Measurements from ENCODE around the gene E4F1. TPM values are rescaled to one million over a fixed set of nuclear protein-coding genes. Genes with fewer than 3 reads are reported as not detected.
A peak's percentile ranks its signal among the peaks of the same experiment; 100 is the strongest.

Gene E4F1
- total and polyA plus RNA-seq, 2 of the 13 experiments (the other 11 are each of a cell fraction or from before 2014, with no cell fraction given) = 13.8 to 19.5 TPM

- TF ChIP-seq TFDP1 (CRISPR knock-in tag; IDR thresholded peaks at IDR 0.05; ENCODE audit: borderline replicate concordance) (peak; percentile 97), ZNF546 (CRISPR knock-in tag; conservative IDR thresholded peaks at IDR 0.05) (peak; percentile 87; the same call in 1 of the 2 replicates), ZNF670 (CRISPR knock-in tag; IDR thresholded peaks at IDR 0.05; ENCODE audit: borderline replicate concordance) (peak; percentile 85; the same call in 1 of the 2 replicates), RBM22 (optimal IDR thresholded peaks at IDR 0.05; ENCODE audit: low read length) (no peak), ZNF598 (CRISPR knock-in tag; IDR thresholded peaks at IDR 0.05; ENCODE audit: borderline replicate concordance) (no peak), THRA (CRISPR knock-in tag; IDR thresholded peaks at IDR 0.05; ENCODE audit: borderline replicate concordance) (0 out of 2 replicates have a peak, but pooled peaks have one; percentile 63), PTBP1 (IDR thresholded peaks at IDR 0.05; ENCODE audit: low read depth, low read length, poor library complexity, severe bottlenecking) (no peak), ZSCAN22 (CRISPR knock-in tag; IDR thresholded peaks at IDR 0.05) (no peak; the same call in 1 of the 2 replicates), ZFY (CRISPR knock-in tag; IDR thresholded peaks at IDR 0.05) (peak; percentile 98), ZNF737 (CRISPR knock-in tag; IDR thresholded peaks at IDR 0.05; ENCODE audit: borderline replicate concordance) (no peak), FIP1L1 (IDR thresholded peaks at IDR 0.05; ENCODE audit: borderline replicate concordance, insufficient read depth, low read depth, low read length) (peak; percentile 15; the same call in 1 of the 2 replicates), SKIL (CRISPR knock-in tag; IDR thresholded peaks at IDR 0.05; ENCODE audit: borderline replicate concordance) (no peak; the same call in 1 of the 2 replicates), IRF1 (CRISPR knock-in tag; IDR thresholded peaks at IDR 0.05; ENCODE audit: low read depth) (no peak), FOSL1 (CRISPR knock-in tag; IDR thresholded peaks at IDR 0.05; ENCODE audit: borderline replicate concordance) (no peak), ZNF431 (CRISPR knock-in tag; IDR thresholded peaks at IDR 0.05; ENCODE audit: borderline replicate concordance, low read depth) (0 out of 2 replicates have a peak, but pooled peaks have one; percentile 46), ZNF251 (CRISPR knock-in tag; IDR thresholded peaks at IDR 0.05) (no peak), RFX1 (IDR thresholded peaks at IDR 0.05) (no peak), NFRKB (IDR thresholded peaks at IDR 0.05) (no peak), PPARG (CRISPR knock-in tag; conservative IDR thresholded peaks at IDR 0.05) (peak; percentile 30; the same call in 1 of the 2 replicates), ZNF770 (CRISPR knock-in tag; IDR thresholded peaks at IDR 0.05) (peak; percentile 88), ZNF557 (CRISPR knock-in tag; IDR thresholded peaks at IDR 0.05) (no peak)
Measured at GRCh38 chr16:2267913-2268666, 44.7 kb downstream of the E4F1 start, which contains the start of gene RNPS1 (continued).
